Esophagus muscularis mucosa (tissue), 4 donors: ENCODE results near the gene NUP133. TPM values are rescaled to one million over a fixed set of nuclear protein-coding genes. Genes with fewer than 3 reads are reported as not detected.

Experiments used
- DNase-seq: peaks from one replicate; pipeline ENCODE4 v3.0.0-alpha.2; 2017; ENCODE audit errors: extremely low spot score
- H3K27ac ChIP-seq, 4 donors: fragments of 200-600 bp; sonication (generic); replicated peaks in 1 of 4; 1 replicate in 3 of 4; 2 replicates in 1 of 4; pipeline ENCODE4 v1.5.1; 2016 to 2019; ENCODE audit warnings: mild to moderate bottlenecking in 1 of 4
- H3K27me3 ChIP-seq, 4 donors: fragments of 200-600 bp; sonication (generic); one replicate each; pipeline versions ENCODE4 v1.5.1 to v1.6.0; 2016 to 2019
- H3K36me3 ChIP-seq, 4 donors: fragments of 200-600 bp; sonication (generic); one replicate each; pipeline ENCODE4 v1.5.1; 2016 to 2019
- H3K4me1 ChIP-seq, 4 donors: fragments of 200-600 bp; sonication (generic); one replicate each; pipeline ENCODE4 v1.5.1; 2016 to 2019
- H3K4me3 ChIP-seq, 4 donors: fragments of 200-600 bp; sonication (generic); 1 replicate in 2 of 4; 2 replicates in 2 of 4; pipeline ENCODE4 v1.5.1; 2016 to 2019; ENCODE audit warnings: mild to moderate bottlenecking in 4 of 4, moderate library complexity in 1 of 4
- H3K9me3 ChIP-seq, 4 donors: fragments of 200-600 bp; sonication (generic); 1 replicate in 3 of 4; 2 replicates in 1 of 4; pipeline ENCODE4 v1.5.1; 2016 to 2019
- EP300 ChIP-seq: sonication (generic); formaldehyde crosslinking; IDR thresholded peaks from one replicate; pipeline ENCODE4 v1.6.1; 2017; ENCODE audit warnings: antibody characterized with exemption
- POLR2A ChIP-seq: fragments of 450-650 bp; IDR thresholded peaks from one replicate; pipeline ENCODE4 v1.6.1; 2017; ENCODE audit warnings: antibody characterized with exemption, moderate library complexity, mild to moderate bottlenecking, low read depth
- POLR2AphosphoS5 ChIP-seq, 2 donors: sonication (generic); formaldehyde crosslinking; IDR thresholded peaks; one replicate each; pipeline ENCODE4 v1.6.1; 2017; ENCODE audit warnings: antibody characterized with exemption in 2 of 2
- WGBS: methylation state at CpG from one replicate; pipeline ENCODE4 v1.1.5; 2018; 5-methylcytosine and 5-hydroxymethylcytosine counted together
- intact Hi-C: fragments of 100-400 bp; cut with DNase I; formaldehyde crosslinking; loops from one replicate; pipeline ENCODE4 v1.15.1; 2023
- total RNA-seq, 4 donors: library from RNA; depleted of rRNA; stranded (reverse); fragments of >200 nt; gene quantifications; one replicate each; pipeline versions ENCODE4 v1.1.0 to v1.2.1, GENCODE V29; 2016
- TF ChIP-seq, protein P1 (sequence below), 3 experiments: fragments of 200-600 bp in 2 of 3; fragments of 450-650 bp in 1 of 3; sonication (generic) in 2 of 3; IDR thresholded peaks; one replicate each; pipeline ENCODE4 v1.5.1; 2017 to 2019; ENCODE audit warnings: antibody characterized with exemption in 3 of 3, mild to moderate bottlenecking in 2 of 3, moderate library complexity in 1 of 3

NUP133 gene
- total RNA-seq, 4 donors from 2014 or later, result 23.1 to 37.0 (median 24.3) TPM

DNA sequence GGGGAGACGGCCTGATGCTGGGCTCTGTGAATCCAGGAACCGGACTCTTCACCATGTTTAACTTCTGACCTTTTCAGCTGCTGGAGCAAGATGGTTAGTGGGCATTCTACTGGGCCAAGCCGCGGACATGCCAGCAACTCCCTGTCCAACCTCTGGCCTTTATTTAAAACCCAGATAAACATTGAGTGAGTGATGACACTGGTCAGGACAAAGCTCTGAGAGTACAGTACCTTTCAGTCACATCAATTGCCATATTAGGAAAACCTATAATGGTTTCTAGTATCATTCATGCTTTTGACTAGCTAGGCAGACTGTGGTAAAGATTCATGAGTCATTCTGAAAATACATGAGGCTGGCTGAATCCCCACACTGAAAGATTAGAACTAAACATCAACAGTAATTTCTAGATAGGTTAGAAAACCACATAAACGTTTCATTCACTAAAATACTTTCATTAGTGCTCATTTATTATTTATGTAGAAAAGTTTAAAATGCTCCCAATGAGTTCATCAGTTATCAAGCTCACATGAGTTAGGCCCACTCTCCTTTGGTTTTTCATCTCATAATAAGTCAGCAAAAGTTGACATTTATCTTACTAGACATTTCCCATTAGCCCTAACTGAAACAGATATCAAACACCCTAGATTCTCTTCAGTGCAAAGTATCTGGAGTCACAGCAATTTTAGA lies 67.1 kb downstream of the NUP133 start:
- intact Hi-C loops, result no loop called here
- Histone ChIP-seq H3K9me3 (no peaks in the 10 kb centered on the region), H3K36me3 (peaks cover 21 to 50% (median 49%) of the 10 kb centered on the region in 4 donors), H3K27ac (no peak overlapping the region), H3K27me3 (no peaks in the 10 kb centered on the region), H3K4me1 (peaks cover 0 to 4% (median 0%) of the 10 kb centered on the region in 4 donors), H3K4me3 (no peak overlapping the region)
- no peak for TF ChIP-seq POLR2AphosphoS5 (IDR thresholded peaks at IDR 0.05)
- no peak for TF ChIP-seq EP300
- TF ChIP-seq POLR2A, result no peak
- TF ChIP-seq, protein P1, sequence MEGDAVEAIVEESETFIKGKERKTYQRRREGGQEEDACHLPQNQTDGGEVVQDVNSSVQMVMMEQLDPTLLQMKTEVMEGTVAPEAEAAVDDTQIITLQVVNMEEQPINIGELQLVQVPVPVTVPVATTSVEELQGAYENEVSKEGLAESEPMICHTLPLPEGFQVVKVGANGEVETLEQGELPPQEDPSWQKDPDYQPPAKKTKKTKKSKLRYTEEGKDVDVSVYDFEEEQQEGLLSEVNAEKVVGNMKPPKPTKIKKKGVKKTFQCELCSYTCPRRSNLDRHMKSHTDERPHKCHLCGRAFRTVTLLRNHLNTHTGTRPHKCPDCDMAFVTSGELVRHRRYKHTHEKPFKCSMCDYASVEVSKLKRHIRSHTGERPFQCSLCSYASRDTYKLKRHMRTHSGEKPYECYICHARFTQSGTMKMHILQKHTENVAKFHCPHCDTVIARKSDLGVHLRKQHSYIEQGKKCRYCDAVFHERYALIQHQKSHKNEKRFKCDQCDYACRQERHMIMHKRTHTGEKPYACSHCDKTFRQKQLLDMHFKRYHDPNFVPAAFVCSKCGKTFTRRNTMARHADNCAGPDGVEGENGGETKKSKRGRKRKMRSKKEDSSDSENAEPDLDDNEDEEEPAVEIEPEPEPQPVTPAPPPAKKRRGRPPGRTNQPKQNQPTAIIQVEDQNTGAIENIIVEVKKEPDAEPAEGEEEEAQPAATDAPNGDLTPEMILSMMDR (IDR thresholded peaks at IDR 0.05), result no peak
- no peak for DNase-seq
- WGBS, result 61% methylated on average over 5 of the region's 5 CpGs

GRCh38 chr1:229438021-229438420 lies 70.1 kb downstream of the NUP133 start:
- intact Hi-C loops, result no loop called here
- H3K4me1 ChIP-seq, result peaks cover 12 to 22% (median 21%) of the 10 kb centered on the region in 4 donors
- 100% methylated on average over 3 of the region's 3 CpGs for WGBS
- no peak for DNase-seq
- no peak overlapping the region for H3K27ac ChIP-seq
- no peaks in the 10 kb centered on the region for H3K9me3 ChIP-seq
- no peak for TF ChIP-seq EP300
- TF ChIP-seq, protein P1 (IDR thresholded peaks at IDR 0.05), result no peak
- no peak for TF ChIP-seq POLR2A
- TF ChIP-seq POLR2AphosphoS5 (IDR thresholded peaks at IDR 0.05), result no peak
- H3K4me3 ChIP-seq, result no peak overlapping the region
- H3K27me3 ChIP-seq, result peaks cover 0 to 28% (median 22%) of the 10 kb centered on the region in 4 donors
- peaks cover 8 to 26% (median 21%) of the 10 kb centered on the region in 4 donors for H3K36me3 ChIP-seq

DNA sequence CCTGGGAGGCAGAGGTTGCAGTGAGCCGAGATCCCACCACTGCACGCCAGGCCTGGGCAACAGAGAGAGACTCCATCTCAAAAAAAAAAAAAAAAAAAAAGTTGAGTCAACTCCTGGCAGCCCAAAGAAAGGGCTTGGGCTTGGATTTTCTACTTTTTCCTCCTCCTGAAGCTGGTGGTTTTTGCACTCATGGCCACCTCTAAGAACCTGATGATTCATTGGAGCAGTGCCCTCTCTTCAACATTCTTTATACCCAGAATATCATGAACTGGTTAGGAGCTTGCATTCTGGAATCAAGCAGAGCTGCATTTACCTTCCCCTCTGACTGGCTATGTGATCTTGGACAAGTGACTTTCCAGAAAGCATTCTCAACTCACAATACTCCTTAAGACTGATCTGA lies 70.7 kb downstream of the NUP133 start:
- no peak for DNase-seq
- no peak for TF ChIP-seq EP300
- no peak for TF ChIP-seq POLR2AphosphoS5 (IDR thresholded peaks at IDR 0.05)
- no peak for TF ChIP-seq POLR2A
- TF ChIP-seq, protein P1 (IDR thresholded peaks at IDR 0.05), result no peak
- intact Hi-C loops, result no loop called here
- Histone ChIP-seq H3K9me3 (no peaks in the 10 kb centered on the region), H3K36me3 (peaks cover 8 to 21% (median 17%) of the 10 kb centered on the region in 4 donors), H3K27me3 (peaks cover 3 to 34% (median 28%) of the 10 kb centered on the region in 4 donors), H3K4me1 (peaks cover 14 to 27% (median 26%) of the 10 kb centered on the region in 4 donors), H3K4me3 (no peak overlapping the region), H3K27ac (no peak overlapping the region)
- WGBS, result 100% methylated on average over 2 of the region's 2 CpGs

- intact Hi-C loops, result no loop called here
- DNase-seq, result no peak
- Histone ChIP-seq H3K4me1 (peaks cover 26 to 40% (median 39%) of the 10 kb centered on the region in 4 donors), H3K9me3 (no peaks in the 10 kb centered on the region), H3K27me3 (peaks cover 12 to 46% (median 40%) of the 10 kb centered on the region in 4 donors), H3K4me3 (no peak overlapping the region), H3K27ac (no peak overlapping the region), H3K36me3 (peaks cover 8 to 15% (median 14%) of the 10 kb centered on the region in 4 donors)
- TF ChIP-seq POLR2AphosphoS5 (IDR thresholded peaks at IDR 0.05), result no peak
- 75% methylated on average over 7 of the region's 7 CpGs for WGBS
Measured at GRCh38 chr1:229436201-229436600, 71.9 kb downstream of the NUP133 start.

DNA sequence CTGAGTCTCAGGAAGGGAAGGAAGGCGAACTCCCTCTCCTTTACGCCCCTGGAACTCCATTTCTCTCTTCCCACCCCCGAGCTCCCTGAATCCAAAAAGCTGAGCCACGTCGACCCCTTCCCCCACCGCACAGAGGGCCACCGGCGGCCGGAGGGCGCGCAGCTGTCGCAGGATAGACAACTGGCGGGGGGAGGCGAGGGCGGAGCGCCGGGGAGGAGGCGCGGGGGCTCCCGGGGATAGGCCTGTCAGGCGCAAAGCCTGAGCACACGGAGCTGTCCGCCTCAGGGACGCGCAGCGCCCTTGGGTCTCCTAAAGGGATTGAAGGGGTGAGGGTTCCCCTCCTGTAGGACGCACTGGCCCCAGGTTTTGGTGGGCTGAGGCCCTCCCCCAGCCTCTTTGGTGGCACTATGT lies 73.5 kb downstream of the NUP133 start:
- H3K4me1 ChIP-seq, result peaks cover 30 to 52% (median 46%) of the 10 kb centered on the region in 4 donors
- H3K4me3 ChIP-seq, result peak overlapping the region in 1 of 4 donors; percentile 6
- DNase-seq, result no peak
- no peaks in the 10 kb centered on the region for H3K9me3 ChIP-seq
- TF ChIP-seq EP300, result no peak
- TF ChIP-seq, protein P1 (IDR thresholded peaks at IDR 0.05), result no peak
- no peak for TF ChIP-seq POLR2A
- no peak for TF ChIP-seq POLR2AphosphoS5 (IDR thresholded peaks at IDR 0.05)
- H3K27ac ChIP-seq, result no peak overlapping the region
- intact Hi-C loops, result no loop called here
- peaks cover 0 to 1% (median 1%) of the 10 kb centered on the region in 4 donors for H3K36me3 ChIP-seq
- peaks cover 20 to 62% (median 56%) of the 10 kb centered on the region in 4 donors for H3K27me3 ChIP-seq
- WGBS, result 0% methylated on average over 3 of the region's 27 CpGs
